ENCODE results near the gene UCP2. TPM values are rescaled to one million over a fixed set of nuclear protein-coding genes. Genes with fewer than 3 reads are reported as not detected.

The UCP2 gene
- total RNA-seq (2022; extraction: Qiagen RNA extraction): 71.6 to 85.6 TPM (median 79.9 TPM) in 5 replicates

DNA sequence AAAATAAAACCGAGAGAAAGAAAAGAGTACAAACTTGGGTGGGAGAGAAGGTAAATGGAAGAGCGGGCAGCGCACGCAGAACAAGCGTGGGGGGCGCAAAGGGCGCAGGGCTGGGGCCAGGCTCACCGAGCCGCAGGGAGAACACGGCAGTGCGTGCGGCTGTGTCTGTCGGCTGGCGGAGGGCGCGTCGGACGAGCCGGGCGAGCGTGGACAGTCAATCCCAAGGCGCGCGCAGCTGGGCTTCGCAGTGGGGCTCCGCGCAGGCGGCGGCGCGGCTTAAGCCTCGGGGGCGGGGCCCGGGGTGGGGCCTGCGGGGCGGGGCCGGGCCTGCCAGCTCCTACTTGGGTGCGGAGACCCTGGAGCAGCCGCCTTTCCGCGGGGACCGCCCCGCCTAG, at the start of gene UCP2:
TSS of gene UCP2 (minus strand) at position 249 of the 395 bp plus-strand sequence. CDS start 4,465 bp downstream, outside the sequence.

GRCh38 chr11:74008373-74009229, 26.0 kb upstream of the UCP2 start, which contains the start of gene UCP3:
TSS of gene UCP3 (minus strand) at chr11:74009085. CDS start at chr11:74007042, 2,043 bp downstream.

DNA sequence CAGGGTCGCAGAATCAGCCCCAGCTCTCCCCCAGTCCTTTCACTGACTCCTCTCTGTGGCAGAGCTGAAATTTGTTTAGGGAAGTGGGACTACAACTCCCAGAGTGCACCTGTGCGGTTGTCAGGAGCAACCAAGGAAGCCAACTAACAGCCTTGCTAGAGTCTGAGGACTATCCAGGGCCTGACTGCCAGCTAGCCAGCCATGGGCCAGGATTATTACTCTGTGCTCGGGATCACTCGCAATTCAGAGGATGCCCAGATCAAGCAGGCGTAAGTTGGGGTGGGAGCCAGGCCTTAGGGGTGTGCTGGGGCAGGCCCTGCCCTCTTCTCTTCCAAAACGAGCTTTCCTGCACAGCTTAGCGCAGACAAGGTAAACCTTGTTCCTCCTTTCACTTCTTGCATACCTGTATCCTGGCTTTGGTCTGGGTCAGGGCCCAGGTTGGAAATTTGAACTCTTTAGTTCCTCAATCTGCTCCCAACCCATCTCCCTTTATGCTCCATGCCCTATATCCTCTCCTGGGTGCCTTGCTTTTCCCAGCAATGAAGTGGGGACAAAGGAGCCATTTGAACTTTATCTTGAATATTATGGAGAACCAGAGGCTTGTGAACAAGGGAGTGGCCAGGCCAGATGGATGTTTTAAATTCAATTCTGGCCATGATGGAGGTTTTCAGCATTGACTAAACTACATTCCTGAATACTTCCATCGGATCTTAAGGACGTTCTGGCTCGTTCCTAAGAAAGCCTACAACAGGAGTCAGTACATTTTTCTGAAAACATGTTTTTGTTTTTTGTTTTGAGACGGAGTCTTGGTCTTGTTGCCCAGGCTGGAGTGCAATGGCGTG, 31.6 kb downstream of the UCP2 start, which contains the start of gene DNAJB13:
TSS of gene DNAJB13 (plus strand) at position 158 of the 842 bp plus-strand sequence. CDS start at position 202, 44 bp downstream.

Other genes with a start within 250 kb of the UCP2 start
- 52.5 to 69.8 TPM (median 59.3 TPM) in 5 replicates for gene RAB6A, start 221.8 kb downstream of the UCP2 start, total RNA-seq (2022; extraction: Qiagen RNA extraction)
- gene MRPL48, start 195.0 kb downstream of the UCP2 start, total RNA-seq (2022; extraction: Qiagen RNA extraction): 46.0 to 51.0 TPM (median 48.3 TPM) in 5 replicates
- 129 to 147 TPM (median 134 TPM) in 5 replicates for gene COA4, start 106.0 kb downstream of the UCP2 start, total RNA-seq (2022; extraction: Qiagen RNA extraction)
- gene PAAF1, start 105.8 kb downstream of the UCP2 start, total RNA-seq (2022; extraction: Qiagen RNA extraction): 10.8 to 12.7 TPM (median 11.6 TPM) in 5 replicates
- 0.15 to 0.50 TPM (median 0.41 TPM) in 5 replicates for gene DNAJB13, start 31.8 kb downstream of the UCP2 start, total RNA-seq (2022; extraction: Qiagen RNA extraction)
- 1.3 to 2.5 TPM (median 1.5 TPM) in 5 replicates for gene UCP3, start 26.2 kb upstream of the UCP2 start, total RNA-seq (2022; extraction: Qiagen RNA extraction)
- 16.3 to 18.7 TPM (median 18.1 TPM) in 5 replicates for gene C2CD3, start 188.2 kb upstream of the UCP2 start, total RNA-seq (2022; extraction: Qiagen RNA extraction)
- 54.8 to 58.0 TPM (median 57.1 TPM) in 5 replicates for gene PPME1, start 188.4 kb upstream of the UCP2 start, total RNA-seq (2022; extraction: Qiagen RNA extraction)